ENCODE measurements around the gene OR4C13. TPM values are rescaled to one million over a fixed set of nuclear protein-coding genes. Genes with fewer than 3 reads are reported as not detected.

The OR4C13 gene
- total RNA-seq: not detected in 2 replicates

DNA sequence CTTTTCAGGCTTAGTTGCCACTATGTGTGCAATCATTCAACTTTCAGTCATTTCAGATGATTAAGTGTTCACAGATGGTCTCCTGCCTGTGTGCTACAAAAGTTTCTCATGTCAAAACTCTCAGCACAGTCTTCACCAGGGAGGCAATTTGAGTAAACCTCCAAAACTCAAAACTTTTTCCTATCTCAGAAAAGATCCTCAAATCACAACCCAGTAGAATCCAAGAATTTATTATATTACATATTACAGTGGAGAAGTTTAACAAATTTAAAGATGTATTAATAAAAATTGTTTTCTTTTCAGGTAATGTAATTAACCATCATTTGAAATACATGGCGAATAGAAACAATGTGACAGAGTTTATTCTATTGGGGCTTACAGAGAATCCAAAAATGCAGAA is at the start of gene OR4C13:
Gene OR4C13 (plus strand): TSS at position 301 of the 400 bp plus-strand sequence. CDS start 32 bp downstream, at position 333.

DNA sequence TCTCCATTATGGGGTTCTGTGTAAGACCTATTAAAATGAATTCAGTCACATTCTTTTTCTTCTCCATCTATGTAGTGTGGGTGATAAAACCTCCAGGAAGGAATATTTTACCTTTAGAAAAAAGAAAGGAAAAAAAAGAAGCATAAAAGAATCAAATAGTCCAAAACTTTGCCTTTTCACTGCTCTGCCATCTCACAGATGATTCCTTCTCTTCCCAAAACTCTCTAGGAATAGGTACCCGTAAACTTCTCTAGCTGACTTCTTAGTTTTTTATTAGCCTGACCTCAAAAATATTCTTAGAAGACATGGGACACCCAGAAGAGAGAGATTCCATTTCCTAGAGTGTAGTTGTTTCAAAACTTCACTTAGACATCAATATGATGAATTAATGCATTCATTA is 30.2 kb downstream of the OR4C13 start, which contains the start of gene OR4C12:
Gene OR4C12 (minus strand): TSS at position 101 of the 400 bp plus-strand sequence. CDS start 34 bp downstream, at position 67.

Other genes with a start within 250 kb of the OR4C13 start
- not detected in 2 replicates for gene OR4C12, start 30.1 kb downstream of the OR4C13 start, total RNA-seq
- gene OR4C45, start 80.5 kb downstream of the OR4C13 start, total RNA-seq: not detected in 2 replicates